Stimulated activated CD8-positive, alpha-beta memory T cell treated with anti-CD3 and anti-CD28 coated beads, Interleukin-4, amount 100 ng/mL, for 4 hours (primary cell): ENCODE measurements around the gene HDAC1.
A peak's percentile ranks its signal among the peaks of the same experiment; 100 is the strongest.
"Not testable (repeated sequence)": the region's sequence is repeated elsewhere in the genome, so short reads cannot be mapped to it uniquely, and the experiment has no call there.

ENCODE experiments used
- DNase-seq, 2 donors: peaks; one replicate each; pipeline ENCODE4 v3.0.0-alpha.2; 2020; ENCODE audit warnings: low read depth in 2 of 2, low spot score in 1 of 2

HDAC1 gene

DNA sequence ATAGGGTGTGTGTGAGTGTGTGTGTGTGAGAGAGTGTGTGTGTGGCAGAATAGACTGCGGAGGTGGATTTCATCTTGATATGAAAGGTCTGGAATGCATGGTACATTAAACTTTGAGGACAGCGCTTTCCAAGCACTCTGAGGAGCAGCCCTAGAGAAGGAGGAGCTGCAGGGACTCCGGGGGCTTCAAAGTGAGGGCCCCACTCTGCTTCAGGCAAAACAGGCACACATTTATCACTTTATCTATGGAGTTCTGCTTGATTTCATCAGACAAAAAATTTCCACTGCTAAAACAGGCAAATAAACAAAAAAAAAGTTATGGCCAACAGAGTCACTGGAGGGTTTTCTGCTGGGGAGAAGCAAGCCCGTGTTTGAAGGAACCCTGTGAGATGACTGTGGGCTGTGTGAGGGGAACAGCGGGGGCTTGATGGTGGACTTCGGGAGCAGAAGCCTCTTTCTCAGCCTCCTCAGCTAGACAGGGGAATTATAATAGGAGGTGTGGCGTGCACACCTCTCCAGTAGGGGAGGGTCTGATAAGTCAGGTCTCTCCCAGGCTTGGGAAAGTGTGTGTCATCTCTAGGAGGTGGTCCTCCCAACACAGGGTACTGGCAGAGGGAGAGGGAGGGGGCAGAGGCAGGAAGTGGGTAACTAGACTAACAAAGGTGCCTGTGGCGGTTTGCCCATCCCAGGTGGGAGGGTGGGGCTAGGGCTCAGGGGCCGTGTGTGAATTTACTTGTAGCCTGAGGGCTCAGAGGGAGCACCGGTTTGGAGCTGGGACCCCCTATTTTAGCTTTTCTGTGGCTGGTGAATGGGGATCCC, 18.3 kb upstream of the HDAC1 start:
- DNase-seq = peak; percentile 68 to 82

DNA sequence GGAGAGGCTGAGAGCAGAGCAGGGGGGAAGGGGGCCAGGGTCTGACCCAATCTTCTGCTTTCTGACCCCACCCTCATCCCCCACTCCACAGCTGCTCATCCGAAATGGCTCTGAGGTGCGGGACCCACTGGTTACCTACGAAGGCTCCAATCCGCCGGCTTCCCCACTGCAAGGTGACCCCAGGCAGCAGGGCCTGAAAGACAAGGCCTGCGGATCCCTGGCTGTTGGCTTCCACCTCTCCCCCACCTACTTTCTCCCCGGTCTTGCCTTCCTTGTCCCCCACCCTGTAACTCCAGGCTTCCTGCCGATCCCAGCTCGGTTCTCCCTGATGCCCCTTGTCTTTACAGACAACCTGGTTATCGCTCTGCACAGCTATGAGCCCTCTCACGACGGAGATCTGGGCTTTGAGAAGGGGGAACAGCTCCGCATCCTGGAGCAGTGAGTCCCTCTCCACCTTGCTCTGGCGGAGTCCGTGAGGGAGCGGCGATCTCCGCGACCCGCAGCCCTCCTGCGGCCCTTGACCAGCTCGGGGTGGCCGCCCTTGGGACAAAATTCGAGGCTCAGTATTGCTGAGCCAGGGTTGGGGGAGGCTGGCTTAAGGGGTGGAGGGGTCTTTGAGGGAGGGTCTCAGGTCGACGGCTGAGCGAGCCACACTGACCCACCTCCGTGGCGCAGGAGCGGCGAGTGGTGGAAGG, 17.1 kb upstream of the HDAC1 start:
- DNase-seq = no peak

DNA sequence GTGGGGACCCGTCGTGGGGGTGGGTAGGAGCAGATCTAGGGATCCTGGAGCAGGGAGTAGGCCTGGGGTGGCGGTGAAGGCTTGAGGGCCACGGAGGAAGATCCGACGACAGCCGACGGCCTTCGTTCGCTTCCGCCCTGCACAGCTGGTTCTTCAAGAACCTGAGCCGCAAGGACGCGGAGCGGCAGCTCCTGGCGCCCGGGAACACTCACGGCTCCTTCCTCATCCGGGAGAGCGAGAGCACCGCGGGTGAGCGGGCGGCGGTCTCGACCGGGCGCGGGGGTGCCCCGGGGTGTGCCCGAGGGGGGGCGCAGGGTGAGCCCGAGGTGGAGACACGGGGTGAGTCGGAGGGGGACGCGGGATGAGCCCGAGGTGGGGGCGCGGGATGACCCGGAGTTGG, 16.5 kb upstream of the HDAC1 start:
- DNase-seq = no peak

DNA sequence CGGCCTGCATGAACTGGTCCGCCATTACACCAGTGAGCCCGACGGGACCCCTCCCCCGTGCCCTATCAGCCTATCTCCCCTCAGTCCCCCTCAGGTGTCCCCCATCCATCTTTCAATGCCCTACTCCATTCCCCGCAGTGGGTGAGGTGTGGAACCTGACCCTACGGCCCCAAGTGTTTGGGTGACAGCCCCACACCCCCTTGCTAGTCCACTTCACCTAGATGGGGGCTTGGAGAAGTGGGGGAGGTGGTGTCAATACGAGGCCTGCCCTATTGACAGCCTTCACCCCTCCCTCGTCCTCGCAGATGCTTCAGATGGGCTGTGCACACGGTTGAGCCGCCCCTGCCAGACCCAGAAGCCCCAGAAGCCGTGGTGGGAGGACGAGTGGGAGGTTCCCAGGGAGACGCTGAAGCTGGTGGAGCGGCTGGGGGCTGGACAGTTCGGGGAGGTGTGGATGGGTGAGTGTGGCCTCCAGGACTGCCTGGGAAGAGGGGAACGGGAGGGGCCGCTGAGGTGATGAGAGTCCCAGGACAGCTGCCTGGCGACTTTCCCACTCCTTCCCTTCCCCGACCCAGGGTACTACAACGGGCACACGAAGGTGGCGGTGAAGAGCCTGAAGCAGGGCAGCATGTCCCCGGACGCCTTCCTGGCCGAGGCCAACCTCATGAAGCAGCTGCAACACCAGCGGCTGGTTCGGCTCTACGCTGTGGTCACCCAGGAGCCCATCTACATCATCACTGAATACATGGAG, 15.7 kb upstream of the HDAC1 start:
- DNase-seq = no peak

DNA sequence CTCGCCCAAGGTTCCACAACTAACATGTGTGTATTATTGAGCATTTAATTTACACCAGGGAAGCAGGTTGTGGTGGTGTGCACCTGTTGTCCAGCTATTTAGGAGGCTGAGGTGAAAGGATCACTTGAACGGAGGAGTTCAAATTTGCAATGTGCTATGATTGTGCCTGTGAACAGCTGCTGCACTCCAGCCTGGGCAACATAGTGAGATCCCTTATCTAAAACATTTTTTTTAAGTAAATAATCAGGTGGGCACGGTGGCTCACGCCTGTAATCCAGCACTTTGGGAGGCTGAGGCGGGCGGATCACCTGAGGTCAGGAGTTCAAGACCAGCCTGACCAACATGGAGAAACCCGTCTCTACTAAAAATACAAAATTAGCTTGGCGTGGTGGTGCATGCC, 7.1 kb upstream of the HDAC1 start:
- DNase-seq = not testable (repeated sequence)

DNA sequence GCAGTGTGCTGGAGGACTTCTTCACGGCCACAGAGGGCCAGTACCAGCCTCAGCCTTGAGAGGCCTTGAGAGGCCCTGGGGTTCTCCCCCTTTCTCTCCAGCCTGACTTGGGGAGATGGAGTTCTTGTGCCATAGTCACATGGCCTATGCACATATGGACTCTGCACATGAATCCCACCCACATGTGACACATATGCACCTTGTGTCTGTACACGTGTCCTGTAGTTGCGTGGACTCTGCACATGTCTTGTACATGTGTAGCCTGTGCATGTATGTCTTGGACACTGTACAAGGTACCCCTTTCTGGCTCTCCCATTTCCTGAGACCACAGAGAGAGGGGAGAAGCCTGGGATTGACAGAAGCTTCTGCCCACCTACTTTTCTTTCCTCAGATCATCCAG, 6.2 kb upstream of the HDAC1 start:
- DNase-seq = no peak

DNA sequence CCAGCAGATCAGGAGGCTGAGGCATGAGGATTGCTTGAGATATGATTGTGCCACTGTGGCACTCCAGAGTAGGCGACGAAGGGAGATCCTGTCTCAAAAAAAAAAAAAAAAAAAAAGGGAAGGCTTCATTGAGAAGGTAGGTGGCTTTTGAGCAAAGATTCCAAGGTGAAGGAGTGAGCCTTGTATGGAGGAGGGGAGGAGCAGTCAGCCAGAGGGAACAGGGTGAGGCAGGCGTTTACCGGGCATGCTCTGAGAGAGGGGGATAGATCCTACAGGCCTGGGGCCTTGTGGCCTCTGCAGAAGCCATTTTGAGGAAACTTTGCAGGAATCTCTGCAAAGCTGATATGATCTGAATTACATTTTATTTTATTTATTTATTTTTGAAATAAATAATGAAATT, 5.1 kb upstream of the HDAC1 start:
- no peak for DNase-seq

DNA sequence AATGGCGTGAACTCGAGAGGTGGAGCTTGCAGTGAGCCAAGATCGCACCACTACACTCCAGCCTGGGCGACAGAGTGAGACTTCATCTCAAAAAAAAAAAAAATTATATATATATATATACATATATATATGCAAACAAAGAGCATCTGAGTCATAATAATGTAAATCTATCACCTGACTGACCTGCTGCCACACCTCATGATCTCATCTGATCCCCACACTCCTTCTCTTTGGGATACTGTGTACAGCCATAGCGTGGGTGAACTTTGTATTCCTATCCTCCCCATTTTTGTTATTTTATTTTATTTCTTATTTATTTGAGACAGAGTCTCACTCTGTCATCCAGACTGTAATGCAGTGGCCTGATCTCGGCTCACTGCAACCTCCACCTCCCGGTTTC, 2.6 kb upstream of the HDAC1 start:
- DNase-seq = no peak

DNA sequence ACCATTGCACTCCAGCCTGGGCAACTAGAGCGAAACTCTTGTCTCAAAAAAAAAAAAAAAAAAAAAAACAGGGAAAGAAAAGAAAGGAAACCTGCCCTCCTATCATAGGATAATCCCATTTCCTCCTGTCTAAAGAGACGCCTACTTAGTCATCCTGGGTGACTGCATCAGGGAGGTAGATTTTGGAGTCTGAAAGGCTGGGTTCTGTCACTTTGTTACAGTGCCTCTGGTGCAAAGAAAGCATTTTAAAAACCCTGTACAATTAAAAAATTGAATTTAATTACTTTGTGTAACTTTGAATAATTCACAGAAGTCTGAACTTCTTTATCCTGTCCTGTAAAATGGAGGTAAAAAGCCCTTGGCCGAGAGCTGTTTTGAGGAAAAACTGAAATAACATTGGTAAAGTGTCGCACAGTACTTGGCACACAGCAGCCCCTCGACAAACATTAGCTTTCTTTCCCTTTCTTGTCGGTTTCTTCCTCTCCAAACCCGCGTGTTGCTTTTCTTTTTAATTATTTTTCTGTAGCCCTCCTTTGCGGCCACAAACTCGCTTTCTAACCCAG, 657 bp upstream of the HDAC1 start:
- no peak for DNase-seq

DNA sequence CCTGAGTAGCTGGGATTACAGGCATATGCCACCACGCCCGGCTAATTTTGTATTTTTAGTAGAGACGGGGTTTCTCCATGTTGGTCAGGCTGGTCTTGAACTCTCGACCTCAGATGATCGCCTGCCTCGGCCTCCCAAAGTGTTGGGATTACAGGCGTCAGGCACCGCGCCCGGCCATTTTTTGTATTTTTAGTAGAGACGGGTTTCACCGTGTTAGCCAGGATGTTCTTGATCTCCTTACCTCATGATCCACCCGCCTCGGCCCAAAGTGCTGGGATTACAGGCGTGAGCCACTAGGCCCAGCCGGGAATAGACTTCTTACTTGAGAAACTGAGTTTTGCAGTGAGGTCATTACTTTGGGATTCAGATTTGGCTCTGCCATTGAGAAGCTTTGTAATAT, 6.3 kb downstream of the HDAC1 start:
- DNase-seq = not testable (repeated sequence)

DNA sequence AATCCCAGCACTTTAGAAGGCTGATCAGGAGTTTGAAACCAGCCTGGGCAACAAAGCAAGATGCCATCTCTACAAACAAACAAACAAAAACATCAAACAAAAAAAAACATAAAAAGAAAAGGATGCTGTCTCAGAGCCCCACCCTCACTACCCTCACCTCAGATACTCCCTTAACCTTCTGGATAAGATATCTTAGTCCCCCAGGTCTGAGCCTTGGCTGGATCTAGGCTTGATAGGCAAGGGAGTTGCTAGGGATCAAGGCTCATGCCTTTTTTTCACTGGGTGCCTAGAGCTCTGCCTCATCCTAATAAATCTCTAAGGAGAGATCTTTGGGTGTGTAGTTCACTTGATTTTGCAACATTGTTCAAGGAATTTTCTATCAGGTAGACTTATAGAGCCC, 7.4 kb downstream of the HDAC1 start:
- DNase-seq = no peak

DNA sequence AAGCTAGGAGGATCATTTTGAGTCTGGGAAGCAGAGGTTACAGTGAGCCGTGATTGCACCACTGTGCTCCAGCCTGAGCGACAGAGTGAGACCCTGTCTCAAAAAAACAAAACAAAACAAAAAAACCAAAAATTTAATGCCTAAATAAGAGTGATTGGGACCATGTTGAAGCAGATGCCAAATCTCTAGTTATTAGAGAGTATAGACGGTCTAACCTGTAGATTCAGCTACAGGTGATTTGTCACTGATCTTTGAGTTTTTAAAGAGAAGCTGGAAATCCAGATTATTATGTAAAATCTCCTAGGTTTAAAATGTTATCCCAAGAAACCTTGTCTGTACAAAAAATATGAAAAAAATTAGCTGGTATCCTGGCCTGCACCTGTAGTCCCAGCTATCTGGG, 11.5 kb downstream of the HDAC1 start:
- DNase-seq = no peak

DNA sequence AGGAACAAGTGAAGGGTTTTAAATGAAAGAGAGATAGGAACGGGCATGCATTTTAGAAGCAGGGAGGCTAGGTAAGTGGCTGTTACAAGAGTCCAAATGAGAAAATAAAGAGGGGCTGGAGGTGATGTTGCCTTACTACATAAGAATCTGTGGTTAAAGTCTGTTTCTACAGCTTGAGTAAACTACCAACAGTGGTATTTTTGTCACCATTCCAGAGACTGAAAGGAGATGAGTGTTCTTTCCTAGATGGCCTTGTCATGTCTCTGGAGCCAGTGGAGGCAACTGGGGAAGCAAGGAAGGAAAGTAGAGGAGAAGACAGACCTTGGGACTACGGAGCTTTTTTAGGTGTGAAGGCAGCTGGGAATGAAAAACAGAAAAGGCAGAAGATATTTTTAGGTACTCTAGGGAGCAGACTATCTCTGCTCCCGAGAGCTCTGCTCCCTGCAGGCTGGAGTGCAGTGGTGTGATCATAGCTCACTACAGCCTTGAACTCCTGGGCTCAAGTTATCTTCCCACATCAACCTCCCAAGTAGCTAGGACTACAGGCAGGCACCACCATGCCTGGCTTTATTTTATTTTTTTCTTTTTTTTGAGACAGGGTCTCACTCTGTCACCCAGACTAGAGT, 12.2 kb downstream of the HDAC1 start:
- no peak for DNase-seq

DNA sequence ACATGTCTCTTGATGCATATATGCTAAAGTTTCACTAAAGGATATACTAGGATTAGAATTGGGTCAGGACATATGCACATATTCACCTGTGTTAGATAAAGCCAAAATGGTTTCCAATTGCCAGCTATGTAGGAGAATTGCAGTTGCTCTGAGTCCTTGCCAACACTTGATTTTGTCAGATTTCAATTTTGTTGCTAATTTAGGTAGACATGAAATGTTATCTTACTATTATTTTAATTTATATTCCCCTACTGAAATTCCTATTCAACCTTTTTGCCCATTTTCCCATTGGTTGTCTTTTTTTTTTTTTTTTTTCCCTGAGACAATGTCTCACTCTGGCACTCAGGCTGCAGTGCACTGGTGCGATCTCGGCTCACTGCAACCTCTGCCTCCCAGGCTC, 13.4 kb downstream of the HDAC1 start:
- no peak for DNase-seq

DNA sequence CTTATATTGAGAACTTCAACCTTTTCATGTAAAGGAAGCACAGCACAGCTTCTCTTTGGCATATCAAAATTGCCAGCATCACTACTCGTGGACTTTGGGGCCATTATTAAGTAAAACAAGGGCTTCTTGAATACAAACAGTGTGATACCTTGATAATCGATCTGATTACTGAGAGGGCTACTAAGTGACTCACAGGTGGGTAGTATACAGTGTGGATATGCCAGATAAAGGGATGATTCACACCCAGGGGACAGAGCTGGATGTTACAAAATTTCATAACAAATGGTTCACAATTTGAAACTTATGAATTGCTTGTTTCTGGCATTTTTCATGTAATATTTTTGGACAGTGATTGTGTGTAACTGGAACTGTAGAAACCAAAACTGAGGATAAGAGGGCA, 15.4 kb downstream of the HDAC1 start:
- no peak for DNase-seq

DNA sequence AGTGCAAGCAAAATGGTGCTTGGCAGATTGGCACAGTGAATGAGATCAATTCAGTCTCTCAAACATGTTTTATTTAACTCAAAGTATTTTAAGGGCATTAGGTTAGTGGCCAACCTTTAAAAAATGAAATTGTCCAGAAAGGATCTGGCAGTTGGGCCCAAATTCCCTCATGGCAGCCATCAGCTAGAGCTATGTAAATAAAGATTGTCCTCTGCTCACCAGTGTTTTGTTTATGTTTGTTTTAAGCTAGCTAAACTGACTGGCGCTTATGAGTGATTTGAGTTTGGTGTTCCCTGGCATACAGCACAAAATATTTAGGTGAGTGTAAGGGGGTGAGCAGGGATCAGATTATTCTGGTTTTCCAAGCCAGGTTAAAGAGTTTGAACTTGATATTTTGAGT, 18.1 kb downstream of the HDAC1 start:
- DNase-seq = no peak

DNA sequence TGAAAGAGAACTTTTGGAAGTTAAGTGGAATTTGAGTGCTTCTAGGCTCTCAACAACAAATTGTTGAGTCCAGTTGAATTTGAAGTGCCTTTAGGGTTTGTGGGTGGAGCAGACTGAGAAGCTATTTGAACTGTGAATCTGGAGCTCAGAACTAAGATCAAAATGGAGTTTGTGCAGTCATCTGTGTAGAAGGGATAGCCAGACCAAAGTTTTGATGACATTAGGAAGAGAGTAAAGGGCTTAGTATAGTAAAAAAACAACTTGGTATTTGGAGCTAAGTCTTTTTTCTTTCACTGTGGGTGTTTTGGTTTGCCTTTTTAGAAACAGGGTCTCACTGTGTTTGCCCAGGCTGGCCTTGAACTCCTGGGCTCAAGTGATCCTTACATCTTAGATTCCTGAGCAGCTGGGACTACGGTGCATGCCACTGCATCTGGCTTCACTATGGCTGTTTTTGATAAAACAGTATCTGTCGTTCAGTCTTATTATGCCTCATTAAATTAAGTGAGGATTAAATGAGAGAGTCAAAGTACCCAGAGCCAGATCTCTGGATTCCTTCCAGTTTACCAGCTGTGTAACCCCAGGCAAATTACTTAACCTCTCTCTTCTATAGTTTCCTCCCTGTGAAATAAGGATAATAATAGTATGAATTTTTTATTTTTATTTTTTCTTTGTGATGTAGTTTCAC, 20.0 kb downstream of the HDAC1 start:
- DNase-seq = no peak

DNA sequence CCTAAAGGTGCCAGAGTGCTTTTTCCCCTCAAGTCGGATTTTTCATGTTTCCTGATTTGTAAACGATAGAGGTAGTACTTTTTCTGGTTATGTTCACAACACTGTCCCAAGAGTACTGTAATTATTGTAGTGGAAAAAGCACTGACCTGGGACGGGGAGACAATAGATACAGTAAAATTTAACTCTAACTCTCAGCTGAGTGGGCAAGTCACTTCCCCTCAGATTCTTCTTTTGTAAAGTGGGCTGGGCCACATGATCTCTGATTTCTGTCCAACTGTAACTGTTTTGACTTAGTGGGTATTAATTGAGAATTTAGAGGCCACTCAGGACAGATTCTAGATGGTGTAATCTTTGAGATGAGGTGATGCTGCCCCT, 25.0 kb downstream of the HDAC1 start:
- DNase-seq = no peak

DNA sequence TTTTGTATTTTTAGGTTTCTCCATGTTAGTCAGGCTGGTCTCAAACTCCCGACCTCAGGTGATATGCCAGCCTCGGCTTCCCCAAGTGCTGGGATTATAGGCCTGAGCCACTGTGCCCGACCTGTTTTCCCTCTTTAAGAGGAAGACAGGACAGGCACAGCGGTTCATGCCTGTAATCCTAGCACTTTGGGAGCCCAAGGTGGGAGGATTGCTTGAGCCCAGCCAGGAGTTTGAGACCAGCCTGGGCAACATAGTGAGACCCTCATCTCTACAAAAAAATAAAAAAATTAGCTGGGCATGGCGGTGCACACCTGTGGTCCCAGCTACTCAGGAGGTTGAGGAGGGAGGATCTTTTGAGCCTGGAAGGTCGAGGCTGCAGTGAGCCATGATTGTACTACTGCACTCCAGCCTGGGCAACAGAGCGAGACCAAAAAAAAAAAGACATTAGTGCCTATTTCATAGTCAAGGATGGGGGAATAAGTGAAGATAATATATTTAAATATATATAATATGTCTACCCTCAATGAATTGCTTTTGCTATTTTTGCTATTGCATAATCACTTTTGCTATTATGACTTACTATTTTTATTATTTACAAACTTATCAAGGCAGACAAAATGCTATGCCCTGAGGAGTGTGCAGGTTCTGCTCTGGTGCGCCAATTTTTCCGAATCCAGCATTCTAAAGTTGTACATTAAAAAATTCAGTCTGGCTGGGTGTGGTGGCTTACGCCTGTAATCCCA, 26.4 kb downstream of the HDAC1 start:
- DNase-seq = no peak

DNA sequence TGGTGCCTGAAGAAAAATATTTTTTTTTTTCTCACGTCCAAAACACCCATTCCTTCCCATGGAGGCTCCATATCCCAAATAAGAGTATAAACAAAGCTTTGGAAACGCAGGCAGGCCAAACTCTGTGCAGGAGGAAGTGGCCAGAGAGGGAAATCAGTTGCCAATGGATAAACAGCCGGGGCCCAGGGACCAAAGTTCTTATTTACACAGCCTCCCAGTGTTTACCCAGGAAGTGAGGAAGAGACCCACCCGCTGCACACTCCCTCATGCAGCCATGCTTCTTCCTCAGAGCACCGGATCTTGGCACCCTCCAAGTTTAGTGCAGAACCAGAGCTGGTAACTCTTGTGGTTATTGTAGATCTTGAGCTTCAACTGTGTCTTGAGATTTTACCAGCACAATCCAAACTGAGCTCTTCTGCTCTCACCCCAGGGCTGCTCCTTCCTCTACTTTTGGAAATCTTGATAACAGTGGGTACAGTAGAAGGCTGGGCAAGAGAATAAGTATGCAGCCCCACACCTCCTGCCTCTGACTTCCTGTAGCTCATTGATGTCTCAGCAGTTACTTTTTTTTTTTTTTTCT, 29.9 kb downstream of the HDAC1 start:
- no peak for DNase-seq
